Measurements from ENCODE around the gene CRLF2. TPM values are rescaled to one million over a fixed set of nuclear protein-coding genes. Genes with fewer than 3 reads are reported as not detected.
"Not testable (repeated sequence)": the region's sequence is repeated elsewhere in the genome, so short reads cannot be mapped to it uniquely, and the experiment has no call there.

The CRLF2 gene
- polyA plus RNA-seq = not detected
- long read RNA-seq, donor 1 = 0 reads
- long read RNA-seq, donor 2 = 0 reads
- long read RNA-seq, donor 3 = 0 reads
- long read RNA-seq, donor 4 = 0 reads
- long read RNA-seq, donor 5 = 0 reads
- long read RNA-seq, donor 6, partial matches to known transcripts = 13 of 13 reads
- long read RNA-seq, donor 6, other reads (novel, unspliced or antisense) = 0 of 13 reads
- long read RNA-seq, donor 7 = 0 reads
- long read RNA-seq, donor 8 = 0 reads
- long read RNA-seq, donor 9 = 0 reads
- long read RNA-seq, donor 10 = 0 reads
- long read RNA-seq, donor 11 = 0 reads

GRCh38 chrX:1212532-1212931 lies at the start of gene CRLF2:
Gene CRLF2 (minus strand): TSS chrX:1212649. CDS start chrX:1212634, 15 bp downstream.
- DNase-seq = no peak
- no CpG with 5 or more reads among the region's 5 CpGs for WGBS (ENCODE audit: insufficient coverage, low lambda C conversion rate)
- Histone ChIP-seq H3K4me3 (ENCODE audit: low read length) (no peak within 1 kb of the TSS), H3K4me1 (ENCODE audit: control insufficient read depth, insufficient read depth, low read length) (no peaks in the 10 kb centered on the region), H3K36me3 (ENCODE audit: control insufficient read depth, insufficient read depth, low read length) (no peaks in the 10 kb centered on the region), H3K27ac (ENCODE audit: low read length) (no peak within 1 kb of the TSS), H3K27me3 (ENCODE audit: control insufficient read depth, insufficient read depth, low read length) (no peaks in the 10 kb centered on the region), H3K9me3 (ENCODE audit: control insufficient read depth, low read depth, low read length) (no peaks in the 10 kb centered on the region)

GRCh38 chrX:1261771-1262170 lies 49.3 kb upstream of the CRLF2 start:
- not testable (repeated sequence) for H3K27me3 ChIP-seq (ENCODE audit: control insufficient read depth, insufficient read depth, low read length); H3K36me3 ChIP-seq (ENCODE audit: control insufficient read depth, insufficient read depth, low read length); H3K4me1 ChIP-seq (ENCODE audit: control insufficient read depth, insufficient read depth, low read length); H3K4me3 ChIP-seq (ENCODE audit: low read length); H3K27ac ChIP-seq (ENCODE audit: low read length); DNase-seq; H3K9me3 ChIP-seq (ENCODE audit: control insufficient read depth, low read depth, low read length)
- WGBS (ENCODE audit: insufficient coverage, low lambda C conversion rate) = 74% methylated on average over 5 of the region's 9 CpGs

GRCh38 chrX:1261285-1261684 lies 48.8 kb upstream of the CRLF2 start:
- Histone ChIP-seq H3K4me3 (ENCODE audit: low read length) (no peak overlapping the region), H3K27ac (ENCODE audit: low read length) (no peak overlapping the region), H3K4me1 (ENCODE audit: control insufficient read depth, insufficient read depth, low read length) (no peaks in the 10 kb centered on the region), H3K9me3 (ENCODE audit: control insufficient read depth, low read depth, low read length) (no peaks in the 10 kb centered on the region), H3K27me3 (ENCODE audit: control insufficient read depth, insufficient read depth, low read length) (no peaks in the 10 kb centered on the region), H3K36me3 (ENCODE audit: control insufficient read depth, insufficient read depth, low read length) (no peaks in the 10 kb centered on the region)
- DNase-seq = no peak
- no CpG with 5 or more reads among the region's 5 CpGs for WGBS (ENCODE audit: insufficient coverage, low lambda C conversion rate)

- H3K4me3 ChIP-seq (ENCODE audit: low read length) = no peak overlapping the region
- no peak overlapping the region for H3K27ac ChIP-seq (ENCODE audit: low read length)
- no CpG with 5 or more reads among the region's 3 CpGs for WGBS (ENCODE audit: insufficient coverage, low lambda C conversion rate)
- peaks cover 6% of the 10 kb centered on the region for H3K27me3 ChIP-seq (ENCODE audit: control insufficient read depth, insufficient read depth, low read length)
- DNase-seq = no peak
- no peaks in the 10 kb centered on the region for H3K36me3 ChIP-seq (ENCODE audit: control insufficient read depth, insufficient read depth, low read length)
- H3K4me1 ChIP-seq (ENCODE audit: control insufficient read depth, insufficient read depth, low read length) = no peaks in the 10 kb centered on the region
- H3K9me3 ChIP-seq (ENCODE audit: control insufficient read depth, low read depth, low read length) = peaks cover 2% of the 10 kb centered on the region
Measured at GRCh38 chrX:1252861-1253260, 40.4 kb upstream of the CRLF2 start.

- no CpG with 5 or more reads among the region's 22 CpGs for WGBS (ENCODE audit: insufficient coverage, low lambda C conversion rate)
- H3K4me1 ChIP-seq (ENCODE audit: control insufficient read depth, insufficient read depth, low read length) = no peaks in the 10 kb centered on the region
- peak overlapping the region; percentile 56 for H3K27ac ChIP-seq (ENCODE audit: low read length)
- DNase-seq = peak in 1 of 2 donors; percentile 24
- H3K36me3 ChIP-seq (ENCODE audit: control insufficient read depth, insufficient read depth, low read length) = no peaks in the 10 kb centered on the region
- H3K4me3 ChIP-seq (ENCODE audit: low read length) = no peak overlapping the region
- peaks cover 2% of the 10 kb centered on the region for H3K9me3 ChIP-seq (ENCODE audit: control insufficient read depth, low read depth, low read length)
- H3K27me3 ChIP-seq (ENCODE audit: control insufficient read depth, insufficient read depth, low read length) = peaks cover 6% of the 10 kb centered on the region
Measured at GRCh38 chrX:1249101-1249887, 36.8 kb upstream of the CRLF2 start.

GRCh38 chrX:1248331-1249061 lies 36.0 kb upstream of the CRLF2 start:
- WGBS (ENCODE audit: insufficient coverage, low lambda C conversion rate) = no CpG with 5 or more reads among the region's 34 CpGs

GRCh38 chrX:1246816-1247215 lies 34.4 kb upstream of the CRLF2 start:
- H3K4me1 ChIP-seq (ENCODE audit: control insufficient read depth, insufficient read depth, low read length) = no peaks in the 10 kb centered on the region
- peak; percentile 6 to 24 for DNase-seq
- H3K4me3 ChIP-seq (ENCODE audit: low read length) = no peak overlapping the region
- no CpG with 5 or more reads among the region's 18 CpGs for WGBS (ENCODE audit: insufficient coverage, low lambda C conversion rate)
- H3K27me3 ChIP-seq (ENCODE audit: control insufficient read depth, insufficient read depth, low read length) = peaks cover 6% of the 10 kb centered on the region
- no peaks in the 10 kb centered on the region for H3K36me3 ChIP-seq (ENCODE audit: control insufficient read depth, insufficient read depth, low read length)
- no peak overlapping the region for H3K27ac ChIP-seq (ENCODE audit: low read length)
- peaks cover 2% of the 10 kb centered on the region for H3K9me3 ChIP-seq (ENCODE audit: control insufficient read depth, low read depth, low read length)

More at GRCh38 chrX:1248331-1249061, 36.0 kb upstream of the CRLF2 start:
- Histone ChIP-seq H3K4me1 (ENCODE audit: control insufficient read depth, insufficient read depth, low read length) (no peaks in the 10 kb centered on the region), H3K36me3 (ENCODE audit: control insufficient read depth, insufficient read depth, low read length) (no peaks in the 10 kb centered on the region), H3K9me3 (ENCODE audit: control insufficient read depth, low read depth, low read length) (peaks cover 2% of the 10 kb centered on the region), H3K27ac (ENCODE audit: low read length) (no peak overlapping the region), H3K27me3 (ENCODE audit: control insufficient read depth, insufficient read depth, low read length) (peaks cover 6% of the 10 kb centered on the region), H3K4me3 (ENCODE audit: low read length) (no peak overlapping the region)
- DNase-seq = peak; percentile 10 to 18

- H3K27ac ChIP-seq (ENCODE audit: low read length) = no peak overlapping the region
- no peak for DNase-seq
- WGBS (ENCODE audit: insufficient coverage, low lambda C conversion rate) = 67% methylated on average over 1 of the region's 13 CpGs
Measured at GRCh38 chrX:1244164-1245076, 32.0 kb upstream of the CRLF2 start.

GRCh38 chrX:1242891-1243402 lies 30.5 kb upstream of the CRLF2 start:
- no peak overlapping the region for H3K4me3 ChIP-seq (ENCODE audit: low read length)
- no peak for DNase-seq
- H3K27me3 ChIP-seq (ENCODE audit: control insufficient read depth, insufficient read depth, low read length) = no peaks in the 10 kb centered on the region
- peaks cover 3% of the 10 kb centered on the region for H3K9me3 ChIP-seq (ENCODE audit: control insufficient read depth, low read depth, low read length)
- no peaks in the 10 kb centered on the region for H3K4me1 ChIP-seq (ENCODE audit: control insufficient read depth, insufficient read depth, low read length)
- H3K36me3 ChIP-seq (ENCODE audit: control insufficient read depth, insufficient read depth, low read length) = no peaks in the 10 kb centered on the region
- no CpG with 5 or more reads among the region's 8 CpGs for WGBS (ENCODE audit: insufficient coverage, low lambda C conversion rate)
- no peak overlapping the region for H3K27ac ChIP-seq (ENCODE audit: low read length)

More at GRCh38 chrX:1244164-1245076, 32.0 kb upstream of the CRLF2 start:
- Histone ChIP-seq H3K27me3 (ENCODE audit: control insufficient read depth, insufficient read depth, low read length) (peaks cover 5% of the 10 kb centered on the region), H3K4me3 (ENCODE audit: low read length) (no peak overlapping the region), H3K36me3 (ENCODE audit: control insufficient read depth, insufficient read depth, low read length) (no peaks in the 10 kb centered on the region), H3K4me1 (ENCODE audit: control insufficient read depth, insufficient read depth, low read length) (no peaks in the 10 kb centered on the region), H3K9me3 (ENCODE audit: control insufficient read depth, low read depth, low read length) (peaks cover 5% of the 10 kb centered on the region)

Data from large intestine (tissue), 12 donors.